Right cardiac atrium (tissue), 5 donors: ENCODE measurements around the gene COL4A2. TPM values are rescaled to one million over a fixed set of nuclear protein-coding genes. Genes with fewer than 3 reads are reported as not detected.
"Not testable (repeated sequence)": the region's sequence is repeated elsewhere in the genome, so short reads cannot be mapped to it uniquely, and the experiment has no call there.

Experiments used
- ATAC-seq, 2 donors: fragments of 200-7000 bp; cut with Tn5 transposase; one replicate each; pipeline versions ENCODE4 v1.8.0 to v1.9.1; 2020; ENCODE audit warnings: moderate library complexity in 2 of 2, mild to moderate bottlenecking in 1 of 2
- DNase-seq, 3 donors: peaks; one replicate each; pipeline ENCODE4 v3.0.0-alpha.2; 2020
- H3K27ac ChIP-seq: one replicate; pipeline ENCODE4 v1.5.1; 2013; ENCODE audit warnings: mild to moderate bottlenecking, low read length, control low read depth, moderate library complexity
- H3K27me3 ChIP-seq: one replicate; pipeline ENCODE4 v1.6.1; 2013; ENCODE audit not compliant: control insufficient read depth, insufficient read depth
- H3K4me1 ChIP-seq: one replicate; pipeline ENCODE4 v1.6.1; 2013; ENCODE audit warnings: low read length; ENCODE audit not compliant: control insufficient read depth, insufficient read depth
- H3K4me3 ChIP-seq: one replicate; pipeline ENCODE4 v1.5.1; 2013; ENCODE audit warnings: low read length, control low read depth
- H3K9me3 ChIP-seq: one replicate; pipeline ENCODE4 v1.6.1; 2013; ENCODE audit warnings: low read length; ENCODE audit not compliant: control insufficient read depth
- WGBS: extraction: QIAGEN DNeasy Blood & Tissue Kit; methylation state at CpG from one replicate; pipeline ENCODE4 v1.1.7; 2013; 5-methylcytosine and 5-hydroxymethylcytosine counted together
- intact Hi-C, 4 donors: fragments of 100-400 bp; cut with DNase I; formaldehyde crosslinking; loops; one replicate each; pipeline versions ENCODE4 v1.11.0 to v1.14.0; 2022 to 2023
- polyA plus RNA-seq: library from polyadenylated mRNA; stranded (reverse); fragments of 200-250 nt; gene quantifications from one replicate; pipeline ENCODE4 v1.2.3, GENCODE V29; 2013
- total RNA-seq, 4 donors: library from RNA; stranded (reverse); fragmentation: NEBNext Ultra II Directional; extraction: Animal tissue kit (Norgen Biotek cat#: 25700); gene quantifications; one replicate each; pipeline ENCODE4 v1.2.1, GENCODE V29; 2021
- donor health status: healthy with polysubstance abuse.
- donor health status: DM: no; HTN: yes; CAD: no.
- donor health status: DM: no; HTN: no; CAD: no.
- donor health status: DM: no; HTN: yes; CAD: no; lungs with severe emphysema.
- donor health status: DM: yes; HTN: yes; CAD: no.

Gene COL4A2
- total and polyA plus RNA-seq, 5 donors = 84.7 to 268 (median 103) TPM

DNA sequence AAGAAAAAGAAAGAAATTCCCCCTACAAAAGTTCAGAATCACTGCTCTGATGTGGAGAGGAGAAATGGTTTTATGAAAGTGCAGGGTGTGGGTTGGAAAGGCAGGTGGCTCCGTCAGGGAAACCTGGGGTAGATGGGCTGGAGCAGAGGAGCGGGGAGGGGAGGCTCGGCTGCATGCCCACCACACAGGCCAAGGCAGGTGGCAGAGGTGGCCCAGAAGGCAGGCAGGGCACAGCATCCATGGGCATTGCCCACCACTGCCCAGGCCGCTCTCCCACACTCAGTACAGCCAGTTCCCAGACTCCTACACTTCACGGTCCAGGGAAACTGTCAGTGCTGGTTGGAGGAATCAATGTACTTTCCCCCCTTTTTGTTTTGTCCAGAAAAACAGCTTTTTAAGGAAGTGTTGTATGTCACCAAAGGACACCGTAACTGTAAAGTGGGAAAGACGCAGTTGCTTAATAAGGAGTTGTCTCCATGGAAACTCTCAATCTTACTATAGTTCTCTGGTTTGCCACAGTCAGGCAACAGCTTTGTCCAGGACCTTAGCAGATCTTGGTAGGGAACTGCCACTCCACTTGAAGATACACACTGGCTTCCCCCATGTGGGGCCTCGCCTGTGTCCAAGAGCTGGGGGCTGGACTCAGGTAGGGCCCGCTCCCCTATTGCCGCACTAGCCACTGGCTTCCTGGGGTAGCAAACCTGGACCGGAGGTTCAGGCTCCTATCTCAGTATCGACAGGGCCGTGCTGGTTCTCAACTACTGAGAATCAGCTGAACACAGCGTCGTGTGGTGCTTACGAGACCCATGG lies 171.5 kb downstream of the COL4A2 start:
- DNase-seq (no peak), ATAC-seq (peak in 1 of 2 donors; percentile 4)
- intact Hi-C loops = loop anchor here in 1 of 4 donors (10.0 kb wide), 1 partner anchor 86 kb away; the partner anchor contains the start of gene RAB20
- 85% methylated on average over 16 of the region's 16 CpGs for whole genome bisulfite sequencing
- H3K4me3 ChIP-seq = no peak overlapping the region
- H3K27ac ChIP-seq = no peak overlapping the region
- no peaks in the 10 kb centered on the region for H3K9me3 ChIP-seq
- no peaks in the 10 kb centered on the region for H3K27me3 ChIP-seq
- no peaks in the 10 kb centered on the region for H3K4me1 ChIP-seq

DNA sequence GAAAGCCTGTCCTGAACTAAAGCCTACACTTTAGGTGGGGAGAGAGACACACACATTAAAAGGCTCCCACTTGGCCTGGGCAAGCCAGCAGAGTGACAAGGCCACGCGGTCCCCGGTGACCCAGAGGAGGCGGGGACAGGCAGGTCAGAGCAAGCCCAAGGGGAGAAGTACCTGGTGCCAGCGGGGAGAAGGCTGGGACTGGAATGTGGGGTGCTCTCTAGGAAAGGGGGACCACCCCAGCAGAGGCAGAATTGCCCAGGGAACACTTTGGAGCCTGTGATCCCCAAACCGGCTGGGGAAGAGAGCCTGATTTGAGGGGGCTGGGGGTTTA lies 172.1 kb downstream of the COL4A2 start:
- no peaks in the 10 kb centered on the region for H3K27me3 ChIP-seq
- ATAC-seq = peak in 1 of 2 donors; percentile 7
- H3K4me3 ChIP-seq = no peak overlapping the region
- intact Hi-C loops = loop anchor here in 1 of 4 donors (10.0 kb wide), 1 partner anchor 86 kb away; the partner anchor contains the start of gene RAB20
- H3K9me3 ChIP-seq = no peaks in the 10 kb centered on the region
- H3K4me1 ChIP-seq = no peaks in the 10 kb centered on the region
- no peak overlapping the region for H3K27ac ChIP-seq
- no peak for DNase-seq
- 84% methylated on average over 6 of the region's 6 CpGs for WGBS

DNA sequence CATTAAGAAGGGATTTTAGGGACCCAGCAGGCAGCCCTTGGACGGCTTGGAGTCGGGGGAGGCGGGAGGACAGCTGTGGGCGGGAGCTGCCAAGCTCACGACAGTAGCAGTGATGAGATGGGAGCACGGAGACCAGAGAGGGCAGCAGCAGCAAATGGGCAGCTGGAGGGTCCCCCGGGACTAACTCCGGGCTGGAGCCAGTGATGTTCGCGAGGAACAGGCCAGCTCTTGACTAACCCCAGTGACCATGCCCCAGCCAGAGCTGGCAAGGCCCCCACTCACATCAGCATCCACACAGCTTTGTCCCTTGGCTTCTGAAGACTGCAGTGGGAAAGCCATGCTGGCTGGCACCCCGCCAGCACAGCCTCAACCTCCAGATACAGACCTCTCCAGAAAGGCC lies 172.6 kb downstream of the COL4A2 start:
- whole genome bisulfite sequencing = 70% methylated on average over 11 of the region's 11 CpGs
- Histone ChIP-seq H3K27me3 (no peaks in the 10 kb centered on the region), H3K9me3 (no peaks in the 10 kb centered on the region), H3K4me1 (no peaks in the 10 kb centered on the region), H3K27ac (no peak overlapping the region), H3K4me3 (no peak overlapping the region)
- ATAC-seq (peak; percentile 59 to 69), DNase-seq (peak; percentile 77 to 88 (median 85))
- intact Hi-C loops = loop anchor here in 1 of 4 donors (10.0 kb wide), 1 partner anchor 85 kb away; the partner anchor contains the start of gene RAB20

DNA sequence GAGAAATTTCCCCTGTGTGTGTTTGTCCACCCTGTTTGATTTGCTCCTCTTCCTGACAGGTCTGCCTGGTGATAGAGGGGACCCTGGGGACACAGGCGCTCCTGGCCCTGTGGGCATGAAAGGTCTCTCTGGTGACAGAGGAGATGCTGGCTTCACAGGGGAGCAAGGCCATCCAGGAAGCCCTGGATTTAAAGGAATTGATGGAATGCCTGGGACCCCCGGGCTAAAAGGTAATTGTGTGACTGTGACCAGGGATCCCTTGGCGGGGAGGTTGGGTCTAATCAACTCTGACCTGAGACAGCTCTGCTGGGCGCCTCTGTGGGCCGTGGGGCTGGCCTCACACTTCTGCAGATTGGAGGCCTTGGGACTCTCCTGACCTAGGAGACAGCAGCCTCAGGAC lies 173.1 kb downstream of the COL4A2 start:
- no peaks in the 10 kb centered on the region for H3K4me1 ChIP-seq
- DNase-seq (no peak), ATAC-seq (no peak)
- intact Hi-C loops = no loop called here
- H3K4me3 ChIP-seq = no peak overlapping the region
- no peak overlapping the region for H3K27ac ChIP-seq
- no peaks in the 10 kb centered on the region for H3K9me3 ChIP-seq
- H3K27me3 ChIP-seq = no peaks in the 10 kb centered on the region
- WGBS = 73% methylated on average over 5 of the region's 5 CpGs

DNA sequence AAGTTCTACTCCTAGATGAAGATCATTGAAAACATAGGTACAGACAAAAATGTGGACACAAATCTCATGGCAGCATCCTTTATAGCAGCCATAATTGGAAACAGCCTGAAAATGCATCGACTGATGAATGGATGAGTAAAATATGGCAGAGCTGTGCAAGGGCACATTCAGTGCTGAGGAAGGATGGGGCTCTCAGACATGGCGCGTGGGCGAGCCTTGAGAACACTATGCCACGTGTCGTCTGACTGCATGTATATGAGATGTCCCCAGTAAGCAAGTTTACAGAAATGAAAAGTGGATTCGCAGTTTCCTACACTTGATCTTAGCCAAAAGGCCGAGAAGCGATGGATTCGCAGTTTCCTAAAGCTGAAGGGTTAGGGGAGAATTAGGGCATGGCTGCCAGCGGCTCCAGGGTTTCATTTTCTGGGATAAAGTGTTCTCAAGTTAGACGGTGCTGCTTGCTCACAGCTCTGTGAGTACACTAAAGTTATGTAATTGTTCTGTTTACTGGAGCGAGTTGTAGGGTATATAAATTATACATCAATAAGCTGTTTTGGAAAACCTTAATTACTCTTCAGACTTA lies 176.4 kb downstream of the COL4A2 start:
- no peaks in the 10 kb centered on the region for H3K4me1 ChIP-seq
- intact Hi-C loops = no loop called here
- no peaks in the 10 kb centered on the region for H3K9me3 ChIP-seq
- WGBS = 90% methylated on average over 13 of the region's 13 CpGs
- no peak overlapping the region for H3K4me3 ChIP-seq
- ATAC-seq (no peak), DNase-seq (no peak)
- no peaks in the 10 kb centered on the region for H3K27me3 ChIP-seq
- no peak overlapping the region for H3K27ac ChIP-seq

DNA sequence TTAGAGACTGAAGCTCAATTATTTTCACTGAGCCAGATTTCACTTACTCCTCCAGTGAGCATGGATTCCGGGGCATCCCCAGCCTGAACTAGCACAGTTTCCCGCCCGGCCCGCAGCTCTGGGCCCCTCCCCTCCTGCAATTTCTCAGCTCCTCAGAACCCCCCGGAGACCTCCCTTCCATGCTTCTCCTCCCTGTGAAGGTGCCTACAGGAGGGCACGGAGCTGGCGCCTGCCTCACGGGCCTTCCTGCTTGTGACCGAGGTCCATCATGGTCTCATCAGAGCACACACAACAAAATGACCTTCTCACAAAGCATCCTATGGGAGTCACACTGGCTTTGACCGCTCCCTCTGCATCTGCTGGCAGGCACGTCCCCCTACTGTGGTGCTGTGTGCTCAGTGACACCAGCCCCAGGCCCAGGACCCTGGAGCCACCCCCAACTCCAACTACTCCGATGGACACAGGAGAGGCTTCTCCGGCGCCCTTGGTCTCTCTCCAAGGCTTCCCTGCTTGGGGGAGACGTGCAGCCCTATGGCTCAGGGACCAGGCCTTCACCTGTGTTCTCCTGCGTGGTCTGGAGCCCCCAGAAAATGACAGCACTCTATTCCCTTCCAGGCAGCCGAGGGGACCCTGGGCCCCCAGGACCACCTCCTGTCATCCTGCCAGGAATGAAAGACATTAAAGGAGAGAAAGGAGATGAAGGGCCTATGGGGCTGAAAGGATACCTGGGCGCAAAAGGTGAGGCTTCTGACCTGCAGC lies 177.4 kb downstream of the COL4A2 start:
- no peak overlapping the region for H3K27ac ChIP-seq
- intact Hi-C loops = no loop called here
- H3K4me3 ChIP-seq = no peak overlapping the region
- 89% methylated on average over 18 of the region's 18 CpGs for WGBS
- H3K9me3 ChIP-seq = no peaks in the 10 kb centered on the region
- ATAC-seq (peak in 1 of 2 donors; percentile 4), DNase-seq (no peak)
- no peaks in the 10 kb centered on the region for H3K4me1 ChIP-seq
- no peaks in the 10 kb centered on the region for H3K27me3 ChIP-seq

DNA sequence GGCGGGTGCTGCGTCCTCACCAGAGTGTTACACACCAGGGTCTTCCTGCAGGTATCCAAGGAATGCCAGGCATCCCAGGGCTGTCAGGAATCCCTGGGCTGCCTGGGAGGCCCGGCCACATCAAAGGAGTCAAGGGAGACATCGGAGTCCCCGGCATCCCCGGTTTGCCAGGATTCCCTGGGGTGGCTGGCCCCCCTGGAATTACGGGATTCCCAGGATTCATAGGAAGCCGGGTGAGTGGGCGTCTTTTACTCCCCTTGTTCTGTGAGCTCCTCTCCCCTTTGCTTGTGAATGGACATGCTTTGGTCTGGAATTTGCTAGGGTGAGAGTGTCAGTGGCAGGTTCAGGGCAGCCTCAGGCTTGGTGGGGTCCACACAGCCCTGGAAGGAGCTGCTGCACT lies 178.5 kb downstream of the COL4A2 start:
- Histone ChIP-seq H3K4me3 (no peak overlapping the region), H3K27me3 (no peaks in the 10 kb centered on the region), H3K4me1 (no peaks in the 10 kb centered on the region), H3K27ac (no peak overlapping the region), H3K9me3 (no peaks in the 10 kb centered on the region)
- 66% methylated on average over 9 of the region's 9 CpGs for WGBS
- ATAC-seq (no peak), DNase-seq (no peak)
- intact Hi-C loops = no loop called here

DNA sequence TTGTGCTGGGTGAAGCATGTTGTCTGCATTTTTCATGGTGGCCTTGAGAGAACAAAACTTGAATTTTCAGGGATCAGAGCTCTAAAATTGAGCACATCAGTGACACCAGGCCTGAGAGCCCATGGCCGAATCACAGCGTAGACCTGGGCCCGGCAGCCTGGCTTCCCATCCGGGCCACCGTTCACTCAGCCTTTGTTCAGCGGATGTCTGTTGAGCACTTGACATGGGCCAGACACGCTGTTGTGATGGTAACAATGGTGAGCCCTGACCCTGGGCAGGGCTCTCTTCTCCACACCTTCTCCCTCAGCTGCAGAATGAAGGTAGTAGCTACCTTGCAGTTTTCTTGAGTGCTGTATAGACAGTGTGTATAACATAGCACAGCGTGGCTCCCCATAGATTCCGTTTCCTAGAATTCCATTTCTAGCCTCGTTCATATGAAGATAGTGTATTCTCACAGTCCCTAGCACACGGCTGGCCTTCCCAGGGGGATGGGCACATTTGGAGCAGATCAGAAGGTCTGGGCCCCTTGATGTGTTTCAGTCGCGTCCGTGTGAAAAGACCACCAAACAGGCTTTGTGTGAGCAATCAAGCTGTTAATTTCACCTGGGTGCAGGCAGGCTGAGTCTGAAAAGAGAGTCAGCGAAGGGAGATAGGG lies 179.1 kb downstream of the COL4A2 start:
- Histone ChIP-seq H3K4me3 (no peak overlapping the region), H3K27ac (no peak overlapping the region), H3K9me3 (no peaks in the 10 kb centered on the region), H3K27me3 (no peaks in the 10 kb centered on the region), H3K4me1 (no peaks in the 10 kb centered on the region)
- no peak for DNase-seq
- ATAC-seq = no peak
- intact Hi-C loops = no loop called here
- 83% methylated on average over 15 of the region's 15 CpGs for WGBS

DNA sequence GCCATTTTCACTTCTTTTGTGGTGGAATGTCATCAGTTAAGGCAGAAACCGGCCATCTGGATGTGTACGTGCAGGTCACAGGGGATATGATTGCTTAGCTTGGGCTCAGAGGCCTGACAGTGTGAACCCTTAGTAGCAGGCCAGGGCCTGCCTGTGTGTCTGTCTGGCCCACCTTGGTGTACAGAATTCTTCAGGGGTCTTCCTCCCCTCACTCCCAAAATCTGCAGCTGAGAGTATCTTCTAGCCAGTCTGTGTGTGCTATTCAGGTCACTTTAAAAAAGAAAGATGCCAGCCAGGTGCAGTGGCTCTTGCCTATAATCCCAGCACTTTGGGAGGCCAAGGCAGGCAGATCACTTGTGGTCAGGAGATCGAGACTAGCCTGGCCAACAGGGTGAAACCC lies 179.8 kb downstream of the COL4A2 start:
- 75% methylated on average over 3 of the region's 3 CpGs for WGBS
- ATAC-seq, H3K4me3 ChIP-seq, H3K4me1 ChIP-seq, intact Hi-C loops, H3K9me3 ChIP-seq, H3K27ac ChIP-seq, H3K27me3 ChIP-seq, DNase-seq: not testable (repeated sequence)

DNA sequence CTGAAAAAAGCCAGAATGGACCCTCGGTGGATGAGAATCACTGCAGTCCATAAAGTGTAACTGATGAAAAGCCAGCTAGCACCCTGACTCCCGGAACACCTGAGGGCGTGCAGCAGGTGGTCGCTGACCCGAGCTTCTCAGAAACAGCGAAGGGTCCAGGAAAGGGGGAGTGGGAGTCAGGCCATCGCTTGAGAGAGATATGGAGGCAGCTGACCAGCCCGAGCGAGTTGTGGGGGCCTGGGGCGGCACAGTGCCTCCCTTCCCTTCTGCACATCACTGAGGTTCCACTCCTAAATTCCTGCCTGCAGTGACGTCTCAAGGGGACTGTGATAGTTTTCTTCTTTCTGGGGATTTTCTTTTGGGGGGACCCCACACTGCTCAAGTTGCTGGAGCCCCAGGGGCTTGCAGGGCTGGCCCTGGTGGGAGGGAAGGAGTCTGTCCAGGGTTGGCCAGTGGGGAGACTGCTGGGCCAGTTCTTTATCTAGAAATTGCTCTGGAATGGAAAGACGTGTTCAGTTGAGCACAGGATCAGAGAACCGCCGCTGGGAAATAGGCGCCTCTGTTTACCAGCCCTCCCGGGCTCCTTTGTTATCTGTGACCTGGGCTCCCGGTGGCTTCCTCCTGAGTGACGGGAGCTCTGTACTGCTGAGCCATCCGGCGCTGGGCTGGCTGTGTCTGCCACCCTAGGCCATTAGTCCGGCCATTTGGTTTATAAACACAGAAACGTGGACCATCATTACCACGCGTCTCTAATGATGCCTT lies 183.1 kb downstream of the COL4A2 start:
- ATAC-seq = no peak
- Histone ChIP-seq H3K4me1 (no peaks in the 10 kb centered on the region), H3K27ac (no peak overlapping the region), H3K9me3 (no peaks in the 10 kb centered on the region), H3K4me3 (no peak overlapping the region), H3K27me3 (no peaks in the 10 kb centered on the region)
- DNase-seq = no peak
- 80% methylated on average over 24 of the region's 24 CpGs for WGBS
- intact Hi-C loops = no loop called here
